GM21360 (cell line): ENCODE measurements around the gene GPR155.
"Not testable (repeated sequence)": the region's sequence is repeated elsewhere in the genome, so short reads cannot be mapped to it uniquely, and the experiment has no call there.

ENCODE experiments used
- ATAC-seq: cut with Tn5 transposase; IDR thresholded peaks from one replicate; pipeline ENCODE4 v1.9.1; 2021; ENCODE audit warnings: mild to moderate bottlenecking, moderate library complexity; ENCODE audit not compliant: unreplicated experiment

The GPR155 gene

DNA sequence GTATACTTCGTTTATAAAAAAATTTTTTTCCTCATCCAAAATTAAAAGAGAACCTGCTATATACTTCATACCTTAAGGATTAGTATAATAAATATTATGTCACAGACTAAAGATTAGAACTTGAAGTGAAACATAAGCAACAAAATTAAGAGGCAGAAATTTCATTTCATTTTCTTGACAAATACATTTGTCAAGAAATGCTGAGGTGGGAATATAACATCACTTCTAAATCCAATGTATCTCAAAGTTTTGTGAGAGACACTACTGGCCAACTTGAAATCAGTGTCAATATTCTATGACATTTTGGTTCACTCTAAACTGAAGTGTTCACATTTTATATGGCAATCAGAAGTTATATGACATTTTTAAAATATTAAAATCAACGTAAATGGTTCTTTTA lies 47.5 kb downstream of the GPR155 start:
- ATAC-seq = no peak

DNA sequence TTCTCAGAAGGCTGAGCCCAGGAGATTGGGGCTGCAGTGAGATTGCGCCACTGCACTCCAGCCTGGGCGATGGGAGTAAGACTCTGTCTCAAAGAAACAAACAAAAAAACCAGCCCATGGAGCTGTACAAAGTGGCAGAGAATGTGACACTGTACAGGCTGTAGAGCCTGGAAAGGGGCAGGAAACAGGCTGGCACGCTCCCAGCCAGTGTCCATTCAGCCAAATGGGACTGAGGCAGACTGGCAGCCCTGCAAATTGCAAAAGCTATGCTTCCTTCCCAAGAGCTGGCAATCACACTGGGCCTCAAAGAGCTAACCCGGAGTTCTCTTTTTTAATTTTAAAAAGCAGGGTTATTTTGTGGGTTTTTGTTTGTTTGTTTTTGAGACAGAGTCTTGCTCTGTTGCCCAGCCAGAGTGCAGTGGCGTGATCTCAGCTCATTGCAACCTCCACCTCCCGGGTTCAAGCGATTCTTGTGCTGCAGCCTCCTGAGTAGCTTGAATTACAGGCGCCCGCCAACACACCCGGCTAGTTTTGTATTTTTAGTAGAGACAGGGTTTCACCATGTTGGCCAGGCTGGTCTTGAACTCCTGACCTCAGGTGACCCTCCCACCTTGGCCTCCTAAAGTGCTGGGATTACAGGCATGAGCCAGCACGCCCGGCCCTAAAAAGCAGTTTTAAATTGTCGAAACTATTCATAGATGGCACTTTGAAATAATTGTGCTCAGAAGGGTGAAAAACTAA lies 48.5 kb downstream of the GPR155 start:
- ATAC-seq = no peak

DNA sequence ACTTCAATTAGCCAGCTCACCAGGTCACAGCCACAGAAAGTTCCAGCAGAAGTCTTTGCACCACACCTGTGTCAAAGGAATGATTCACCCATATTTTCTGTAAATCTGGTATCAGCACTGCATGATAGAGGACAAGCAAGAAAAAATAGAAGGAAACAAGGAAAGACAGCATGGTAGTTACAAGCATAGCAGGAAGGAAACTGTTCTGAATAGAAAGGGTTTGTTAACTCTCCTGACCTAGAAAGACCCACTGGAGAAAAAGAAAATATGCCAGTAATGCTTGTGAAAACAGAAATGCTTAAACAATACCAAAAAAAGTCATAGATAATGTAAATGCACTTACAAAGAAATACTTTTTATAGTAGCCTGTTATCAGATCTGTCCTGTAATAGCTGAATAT lies 50.5 kb downstream of the GPR155 start:
- no peak for ATAC-seq

GRCh38 chr2:174431902-174432301 lies 54.9 kb downstream of the GPR155 start:
- ATAC-seq = no peak

DNA sequence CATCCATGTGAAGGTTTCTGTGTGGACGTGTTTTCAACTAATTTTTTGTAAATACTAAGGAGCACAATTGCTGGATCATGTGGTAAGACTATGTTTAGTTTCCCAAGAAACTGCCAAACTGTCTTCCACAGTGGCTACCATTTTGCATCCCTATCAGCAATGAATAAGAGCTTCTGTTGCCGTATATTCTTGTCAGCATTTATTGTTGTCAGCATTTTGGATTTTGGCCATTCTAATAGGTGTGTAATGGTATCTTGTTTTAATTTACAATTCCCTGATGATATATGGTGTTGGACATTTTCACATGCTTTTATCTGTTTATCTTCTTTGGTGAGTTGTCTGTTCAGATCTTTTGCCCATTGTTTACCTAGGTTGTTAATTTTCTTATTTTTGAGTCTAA lies 56.8 kb downstream of the GPR155 start:
- ATAC-seq = no peak

GRCh38 chr2:174428214-174428613 lies 58.6 kb downstream of the GPR155 start:
- no peak for ATAC-seq

GRCh38 chr2:174412256-174412655 lies 74.6 kb downstream of the GPR155 start:
- ATAC-seq = no peak

DNA sequence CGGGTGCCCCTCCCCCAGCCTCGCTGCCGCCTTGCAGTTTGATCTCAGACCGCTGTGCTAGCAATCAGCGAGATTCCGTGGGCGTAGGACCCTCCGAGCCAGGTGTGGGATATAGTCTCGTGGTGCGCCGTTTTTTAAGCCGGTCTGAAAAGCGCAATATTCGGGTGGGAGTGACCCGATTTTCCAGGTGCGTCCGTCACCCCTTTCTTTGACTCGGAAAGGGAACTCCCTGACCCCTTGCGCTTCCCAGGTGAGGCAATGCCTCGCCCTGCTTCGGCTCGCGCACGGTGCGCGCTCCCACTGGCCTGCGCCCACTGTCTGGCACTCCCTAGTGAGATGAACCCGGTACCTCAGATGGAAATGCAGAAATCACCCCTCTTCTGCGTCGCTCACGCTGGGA lies 76.8 kb downstream of the GPR155 start:
- not testable (repeated sequence) for ATAC-seq

- ATAC-seq = no peak
These were observed 83.2 kb downstream of the GPR155 start for GRCh38 chr2:174403628-174404027.

DNA sequence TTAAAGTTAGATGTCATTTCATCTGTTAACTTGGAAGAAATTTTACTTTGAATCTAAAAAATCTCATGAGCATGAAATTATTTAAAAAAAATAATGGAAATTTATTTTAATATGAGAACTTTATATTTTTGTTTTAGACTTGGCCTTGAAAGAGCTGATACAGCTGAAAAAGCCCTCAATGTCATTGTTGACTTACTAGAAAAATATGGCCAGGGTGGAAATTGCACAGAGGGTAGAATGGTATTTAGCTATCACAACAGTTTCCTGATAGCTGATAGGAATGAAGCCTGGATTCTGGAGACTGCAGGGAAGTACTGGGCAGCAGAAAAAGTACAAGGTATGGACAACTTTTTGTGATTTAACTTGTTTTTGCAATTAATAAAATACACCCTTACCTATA lies 86.0 kb downstream of the GPR155 start:
- ATAC-seq = no peak

GRCh38 chr2:174399171-174399570 lies 87.7 kb downstream of the GPR155 start:
- no peak for ATAC-seq

GRCh38 chr2:174397773-174398172 lies 89.1 kb downstream of the GPR155 start:
- ATAC-seq = no peak

DNA sequence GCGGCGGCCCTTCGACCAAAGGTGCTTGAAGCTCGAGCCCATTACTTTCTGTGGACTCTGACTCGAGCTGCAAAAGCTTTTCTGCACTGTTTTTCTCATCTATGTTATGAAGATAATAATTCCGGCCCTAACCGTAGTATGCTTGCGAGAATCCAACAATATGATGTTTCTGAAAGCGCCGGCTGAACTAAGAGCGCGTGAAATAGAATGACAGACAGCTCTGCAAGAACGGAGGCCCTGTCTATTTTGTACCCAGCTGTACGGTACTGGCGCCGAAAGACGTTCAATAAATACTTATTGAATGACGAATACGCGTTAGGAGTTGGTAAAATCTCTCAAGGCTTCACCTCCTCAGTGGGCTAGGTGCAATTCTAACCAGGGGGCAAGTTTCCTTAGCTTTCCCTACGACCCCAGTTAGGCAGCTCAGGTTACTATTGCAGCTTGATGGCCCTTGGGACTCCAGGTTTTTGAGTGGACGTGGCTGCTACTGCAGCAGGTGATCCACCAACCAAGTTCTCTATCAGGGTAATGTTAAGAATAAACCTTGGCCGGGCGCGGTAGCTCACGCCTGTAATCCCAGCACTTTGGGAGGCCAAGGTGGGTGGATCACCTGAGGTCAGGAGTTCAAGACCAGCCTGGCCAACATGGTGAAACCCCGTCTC lies 90.7 kb downstream of the GPR155 start:
- ATAC-seq = peak; percentile 28

DNA sequence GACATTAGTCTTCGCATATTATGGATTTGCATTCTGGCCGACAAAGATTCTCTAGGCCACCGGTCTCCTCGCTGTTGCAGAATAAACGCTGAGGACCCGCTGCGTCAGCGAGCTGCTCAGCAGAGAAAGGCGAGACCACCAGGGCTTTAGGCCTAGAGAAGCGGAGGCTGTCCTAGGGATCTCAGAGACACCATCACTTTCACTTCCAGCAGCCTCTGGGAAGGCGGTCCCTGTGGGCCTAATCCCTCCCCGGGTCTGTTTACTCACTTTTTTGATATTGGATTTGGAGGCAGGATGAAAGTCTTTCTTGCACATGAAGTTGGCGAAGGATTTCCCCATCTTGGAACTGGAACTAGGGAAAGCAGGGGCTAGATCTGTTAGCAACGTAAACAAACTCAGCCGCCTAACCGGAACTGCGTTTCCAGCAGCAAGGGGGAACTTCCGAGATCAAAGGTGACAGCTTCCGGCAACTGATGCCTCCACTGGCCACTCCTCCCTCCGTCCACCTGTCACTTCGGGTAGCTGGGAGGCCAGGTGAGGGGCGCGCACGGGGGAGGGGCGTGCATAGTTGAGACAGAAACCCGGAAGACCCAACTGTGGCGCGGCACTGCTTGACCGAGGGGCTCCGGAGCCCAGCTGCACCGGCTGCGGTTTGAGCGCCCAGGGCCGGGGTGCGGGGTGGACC lies 91.4 kb downstream of the GPR155 start, which contains the start of gene SCRN3:
Gene SCRN3 (plus strand): TSS at position 447 of the 685 bp plus-strand sequence. CDS start 2,554 bp downstream, outside the sequence.
- peak; percentile 91 for ATAC-seq

GRCh38 chr2:174392706-174393105 lies 94.1 kb downstream of the GPR155 start:
- no peak for ATAC-seq

DNA sequence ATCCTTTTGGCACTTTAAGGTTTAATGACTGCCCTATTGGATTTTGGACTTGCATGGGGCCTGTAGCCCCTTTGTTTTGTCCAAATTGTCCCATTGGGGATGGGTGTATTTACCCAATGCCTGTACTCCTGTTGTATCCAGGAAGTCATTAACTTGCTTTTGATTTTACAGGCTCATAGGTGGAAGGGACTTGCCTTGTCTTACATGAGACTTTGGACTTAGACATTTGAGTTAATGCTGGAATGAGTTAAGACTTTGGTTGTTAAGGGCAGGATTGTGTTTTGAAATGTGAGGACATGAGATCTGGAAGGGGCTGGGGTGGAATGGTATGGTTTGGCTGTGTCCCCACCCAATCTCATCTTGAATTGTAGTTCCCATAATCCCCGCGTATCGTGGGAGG lies 96.5 kb downstream of the GPR155 start:
- not testable (repeated sequence) for ATAC-seq

DNA sequence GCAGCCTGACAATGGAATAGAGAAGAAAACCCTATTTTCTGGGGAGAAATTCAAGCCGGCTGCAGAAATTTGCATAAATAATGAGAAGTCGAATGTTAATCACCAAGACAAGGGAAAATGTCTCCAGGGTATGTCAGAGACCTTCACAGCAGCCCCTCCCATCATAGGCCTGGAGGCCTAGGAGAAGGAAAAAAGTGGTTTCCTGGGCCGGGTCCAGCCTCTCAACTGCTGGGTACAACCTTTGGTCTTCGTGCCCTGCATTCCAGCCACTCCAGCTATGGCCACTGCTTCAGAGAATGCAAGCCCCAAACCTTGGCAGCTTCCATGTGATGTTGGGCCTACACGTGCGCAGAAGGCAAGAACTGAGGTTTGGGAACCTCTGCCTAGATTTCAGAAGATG lies 97.3 kb downstream of the GPR155 start:
- no peak for ATAC-seq

- not testable (repeated sequence) for ATAC-seq
These were observed 98.1 kb downstream of the GPR155 start for GRCh38 chr2:174388706-174389105.

GRCh38 chr2:174385201-174385600 lies 101.6 kb downstream of the GPR155 start:
- no peak for ATAC-seq

- no peak for ATAC-seq
These were observed 103.0 kb downstream of the GPR155 start for GRCh38 chr2:174383796-174384195.
